Upper lobe of left lung (tissue), 4 donors: ENCODE data around the gene ZNF219.

Source experiments
- CTCF ChIP-seq, 6 experiments: fragments of 450-650 bp in 4 of 6; fragments of 200-600 bp in 2 of 6; sonication (generic) in 2 of 6; IDR thresholded peaks; one replicate each; pipeline ENCODE4 v1.5.1; 2016 to 2019; ENCODE audit warnings: antibody characterized with exemption in 6 of 6
- EP300 ChIP-seq, 4 donors: sonication (generic); formaldehyde crosslinking; IDR thresholded peaks; one replicate each; pipeline ENCODE4 v1.5.1; 2017; ENCODE audit warnings: antibody characterized with exemption in 4 of 4, control low read depth in 2 of 4
- POLR2A ChIP-seq, 4 donors: fragments of 450-650 bp; IDR thresholded peaks; one replicate each; pipeline ENCODE4 v1.5.1; 2016 to 2017; ENCODE audit warnings: antibody characterized with exemption in 4 of 4, mild to moderate bottlenecking in 2 of 4
- POLR2AphosphoS5 ChIP-seq, 2 donors: sonication (generic); formaldehyde crosslinking; IDR thresholded peaks; one replicate each; pipeline ENCODE4 v1.5.1; 2017; ENCODE audit warnings: antibody characterized with exemption in 2 of 2

- TF ChIP-seq CTCF (IDR thresholded peaks at IDR 0.05) (no peak), POLR2A (IDR thresholded peaks at IDR 0.05) (no peak), POLR2AphosphoS5 (IDR thresholded peaks at IDR 0.05) (no peak), EP300 (IDR thresholded peaks at IDR 0.05) (no peak)
Measured at GRCh38 chr14:21075719-21076437, 22.6 kb downstream of the ZNF219 start.
